HCT116 (cell line): Measurements from ENCODE around the gene MANSC4.

Experiments
- CTCF ChIP-seq, 3 experiments: fragments of 200-600 bp in 1 of 3; sonication (generic) in 1 of 3; IDR thresholded peaks in 2 of 3; conservative IDR thresholded peaks in 1 of 3; 2 replicates each; pipeline ENCODE4 v1.5.1; 2012 to 2017; ENCODE audit warnings: low read depth in 2 of 3, low read length in 2 of 3, antibody characterized with exemption in 1 of 3, borderline replicate concordance in 1 of 3, control low read depth in 1 of 3, mild to moderate bottlenecking in 1 of 3, mixed read lengths in 1 of 3, mixed run types in 1 of 3, moderate library complexity in 1 of 3; ENCODE audit not compliant: insufficient read depth in 1 of 3
- POLR2A ChIP-seq: IDR thresholded peaks from 2 replicates; pipeline ENCODE4 v1.7.0; 2011; ENCODE audit warnings: borderline replicate concordance; ENCODE audit not compliant: insufficient read depth, insufficient read length; ENCODE audit errors: extremely low read depth
- POLR2AphosphoS5 ChIP-seq: IDR thresholded peaks from 2 replicates; pipeline ENCODE4 v1.6.1; 2011; ENCODE audit warnings: mild to moderate bottlenecking, low read depth, low read length, moderate library complexity

GRCh38 chr12:27782481-27782880, 2.4 kb upstream of the MANSC4 start:
- TF ChIP-seq CTCF (IDR thresholded peaks at IDR 0.05 in 2 of 3, conservative IDR thresholded peaks at IDR 0.05 in 1 of 3; ENCODE audit: borderline replicate concordance in 1 of 3, insufficient read depth in 1 of 3, low read depth in 2 of 3, low read length in 2 of 3) (no peak), POLR2AphosphoS5 (no peak), POLR2A (no peak)
